Globus pallidus (tissue), 1 donor: Measurements from ENCODE around the gene STOM.
"Not testable (repeated sequence)": the region's sequence is repeated elsewhere in the genome, so short reads cannot be mapped to it uniquely, and the experiment has no call there.

ENCODE experiments used
- DNase-seq: peaks from one replicate; pipeline ENCODE4 v3.0.0-alpha.2; 2015; ENCODE audit warnings: low spot score

Gene STOM

DNA sequence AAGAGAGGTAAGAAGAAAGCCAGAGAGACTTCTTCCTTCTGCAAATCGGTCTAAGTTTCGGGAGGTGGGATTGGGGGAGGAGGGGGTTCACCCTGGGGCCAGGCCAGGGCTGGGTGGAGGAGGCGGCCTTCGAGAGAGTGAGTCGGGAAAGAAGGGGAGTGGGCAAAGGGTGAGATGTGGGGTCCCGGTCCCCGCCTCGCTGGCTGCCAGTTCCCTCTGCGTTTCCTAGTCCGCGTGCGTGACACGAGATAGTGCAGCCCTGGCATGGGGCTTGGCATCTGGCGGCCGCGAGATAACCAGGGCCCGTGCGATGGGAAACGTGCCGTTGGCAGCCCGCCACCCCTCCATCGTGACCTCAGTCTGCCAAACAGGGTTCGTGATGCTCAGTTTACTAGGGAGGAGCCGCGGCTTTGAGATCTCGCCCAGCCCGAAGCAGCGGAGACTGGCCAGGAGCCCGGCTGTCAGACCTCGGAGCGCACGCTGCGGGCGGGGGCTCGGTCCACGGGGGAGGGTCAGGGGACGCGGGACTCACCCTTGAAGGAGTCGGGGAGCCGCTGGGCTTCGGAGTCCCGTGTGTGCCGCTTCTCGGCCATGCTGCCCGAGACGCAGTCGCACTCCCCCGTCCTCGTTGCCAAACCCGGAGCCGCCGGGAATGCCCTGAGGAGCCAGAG lies at the start of gene STOM:
TSS of gene STOM (minus strand) at position 656 of the 671 bp plus-strand sequence. CDS start at position 593, 63 bp downstream.
- DNase-seq: no peak

DNA sequence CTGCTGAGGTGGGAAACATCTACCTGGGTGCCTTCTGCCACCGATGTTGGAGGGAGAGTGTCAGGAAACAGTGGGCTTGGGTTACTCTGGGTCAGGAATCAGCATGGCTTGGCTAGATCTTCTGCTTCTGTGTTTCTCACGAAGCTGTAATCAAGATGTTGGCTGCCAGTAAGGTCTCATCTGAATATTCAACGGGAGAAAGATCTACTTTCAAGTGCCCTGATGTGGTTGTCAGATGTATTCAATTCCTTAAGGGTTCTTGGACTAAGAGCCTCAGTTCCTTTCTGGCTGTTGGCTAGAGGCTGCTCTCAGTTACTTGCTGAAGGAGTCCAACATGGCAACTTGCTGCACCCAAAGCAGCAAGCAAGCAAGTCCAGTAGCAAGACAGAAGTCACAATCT lies 41.9 kb upstream of the STOM start:
- no peak for DNase-seq

- DNase-seq: no peak
Observed at GRCh38 chr9:121405899-121406298, 35.8 kb upstream of the STOM start.

- no peak for DNase-seq
Observed at GRCh38 chr9:121404906-121405305, 34.9 kb upstream of the STOM start.

DNA sequence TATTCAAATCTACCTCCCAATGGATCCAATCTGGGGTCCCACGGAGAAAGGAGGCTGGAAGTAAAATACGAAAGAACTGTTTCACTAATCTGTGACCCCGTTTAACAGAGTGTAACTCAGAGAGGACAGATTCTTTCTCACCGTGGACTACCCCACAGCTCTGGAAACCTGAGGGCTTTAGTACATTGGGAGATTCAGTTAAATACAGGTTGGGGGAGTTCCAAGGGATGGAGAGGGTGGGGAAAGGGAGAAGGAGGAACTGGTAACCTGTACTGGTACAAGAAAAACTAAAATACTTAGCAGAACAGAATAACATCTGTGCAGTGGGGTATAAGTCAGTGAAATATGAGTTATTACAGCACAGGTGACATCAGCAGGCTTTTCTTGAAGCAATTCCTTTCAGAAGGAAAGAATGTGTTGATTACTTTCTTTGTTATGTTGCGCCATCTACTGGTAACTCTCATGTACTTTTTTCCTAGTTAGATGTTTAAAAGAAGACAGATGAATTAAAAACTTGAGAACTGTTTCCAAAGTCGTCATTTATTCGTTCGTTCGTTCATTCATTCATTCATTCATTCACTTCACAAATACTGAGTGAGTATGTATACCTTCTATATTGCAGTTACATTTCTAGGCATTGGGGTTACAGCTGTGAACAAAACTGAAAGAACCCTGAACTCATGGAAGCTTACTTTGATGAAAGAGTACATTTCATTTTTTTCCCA lies 30.0 kb upstream of the STOM start:
- peak; percentile 72 for DNase-seq

GRCh38 chr9:121399126-121399882 lies 29.3 kb upstream of the STOM start:
- no peak for DNase-seq

- DNase-seq: no peak
Observed at GRCh38 chr9:121398374-121398773, 28.3 kb upstream of the STOM start.

DNA sequence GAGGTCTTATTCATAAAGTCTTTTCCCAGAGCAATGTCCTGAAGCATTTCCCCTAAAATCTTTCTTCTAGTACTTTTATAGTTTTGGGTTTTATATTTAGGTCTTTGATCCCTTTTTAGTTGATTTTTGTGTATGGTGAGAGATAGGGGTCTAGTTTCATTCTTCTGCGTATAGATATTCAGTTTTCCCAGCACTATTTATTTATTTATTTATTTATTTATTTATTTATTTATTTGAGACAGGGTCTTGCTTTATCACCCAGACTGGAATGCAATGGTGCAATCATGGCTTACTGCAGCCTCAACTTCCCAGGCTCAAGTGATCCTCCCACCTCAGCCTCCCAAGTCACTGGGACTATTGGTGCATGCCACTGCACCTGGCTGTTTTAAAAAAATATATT lies 27.2 kb upstream of the STOM start:
- DNase-seq: not testable (repeated sequence)

- DNase-seq: no peak
Observed at GRCh38 chr9:121395558-121395957, 25.5 kb upstream of the STOM start.

GRCh38 chr9:121394292-121394691 lies 24.2 kb upstream of the STOM start:
- no peak for DNase-seq

DNA sequence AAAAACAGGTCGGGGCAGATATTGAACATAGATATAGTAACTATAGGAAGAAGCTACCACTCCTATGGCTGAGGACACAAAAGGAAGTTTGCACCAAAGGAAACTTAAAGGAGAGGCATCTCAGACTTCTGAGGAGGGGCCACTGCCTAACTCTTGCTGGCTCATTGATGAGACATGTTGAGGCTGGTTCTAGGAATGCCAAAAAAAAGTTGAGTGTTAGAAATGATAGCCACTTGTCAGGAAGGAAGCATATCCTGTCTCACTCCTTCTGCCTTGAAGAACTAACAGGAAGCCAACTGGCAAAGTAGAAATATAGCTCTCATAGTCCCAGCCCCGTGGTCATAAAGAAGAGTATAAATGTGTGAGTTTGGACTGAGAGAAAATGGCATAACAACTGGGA lies 23.3 kb upstream of the STOM start:
- DNase-seq: no peak

DNA sequence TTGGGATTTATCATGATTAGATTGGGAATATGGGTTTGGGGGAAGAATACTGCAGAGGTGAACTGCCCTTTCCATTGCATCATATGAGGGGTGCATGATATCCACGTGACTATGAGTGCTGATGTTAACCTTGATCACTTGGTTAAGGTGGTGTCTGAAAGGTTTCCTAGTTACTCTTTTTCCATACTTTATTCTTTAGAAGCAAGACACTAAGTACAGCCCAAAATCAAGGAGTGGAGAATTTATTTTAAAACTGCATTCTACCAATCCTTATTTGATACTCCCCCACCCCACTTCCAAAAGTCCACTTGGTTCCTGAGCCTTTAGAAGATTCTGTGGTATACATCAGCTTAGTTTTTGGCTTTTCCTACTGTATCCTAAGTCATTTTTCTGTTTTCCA lies 20.3 kb upstream of the STOM start:
- DNase-seq: no peak

DNA sequence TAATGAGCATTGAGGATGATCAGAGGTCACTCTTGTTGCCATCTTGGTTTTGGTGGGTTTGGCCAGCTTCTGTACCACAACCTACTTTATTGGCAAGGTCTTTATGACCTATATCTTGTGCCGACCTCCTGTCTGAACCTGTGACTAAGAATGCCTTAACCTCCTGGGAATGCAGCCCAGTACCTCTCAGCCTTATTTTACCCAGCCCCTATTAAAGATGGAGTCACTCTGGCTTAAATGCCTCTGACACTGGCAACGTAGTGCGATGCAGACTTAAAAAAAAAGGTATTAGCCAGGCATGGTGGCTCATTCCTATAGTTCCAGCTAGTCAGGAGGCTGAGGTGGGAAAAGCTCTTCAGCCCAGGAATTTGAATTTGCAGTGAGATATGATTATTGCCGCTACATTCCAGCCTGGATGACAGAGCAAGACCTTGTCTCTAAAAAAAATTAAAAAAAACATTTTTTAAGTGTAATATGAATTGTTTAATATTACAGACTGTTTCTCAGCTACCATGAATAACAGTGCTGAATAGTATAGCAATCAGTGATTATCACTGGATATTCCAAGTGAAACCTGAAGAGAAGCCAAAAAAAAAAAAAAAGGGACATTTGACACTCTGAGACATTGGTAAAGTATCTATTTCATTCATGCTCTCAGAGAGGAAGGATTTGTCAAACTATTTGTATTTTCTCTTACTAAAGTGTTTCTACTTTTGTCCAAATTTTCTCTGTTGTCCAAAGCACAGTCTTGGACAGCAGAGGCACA lies 18.3 kb upstream of the STOM start:
- DNase-seq: no peak

GRCh38 chr9:121386442-121387175 lies 16.6 kb upstream of the STOM start:
- DNase-seq: no peak

DNA sequence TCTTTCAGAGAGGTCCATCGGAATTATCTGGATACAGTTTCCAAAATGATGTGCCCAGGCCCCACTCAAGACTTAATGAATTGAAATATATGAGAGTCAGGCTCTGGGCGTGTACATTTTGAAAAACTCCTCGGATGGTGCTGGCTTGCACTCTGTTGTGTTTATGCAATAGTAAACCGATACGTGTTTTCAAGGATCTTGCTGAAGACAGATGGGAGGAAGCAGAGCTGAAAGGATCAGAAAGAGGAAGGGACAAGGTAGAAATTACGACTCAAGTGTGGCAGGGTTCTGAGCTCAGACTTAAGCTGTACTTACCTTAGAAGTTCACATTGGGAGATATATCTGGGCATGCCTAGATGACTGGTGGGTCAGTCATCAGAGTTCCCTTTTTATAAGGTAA lies 13.7 kb upstream of the STOM start:
- no peak for DNase-seq

- no peak for DNase-seq
Observed at GRCh38 chr9:121380846-121381245, 10.8 kb upstream of the STOM start.

DNA sequence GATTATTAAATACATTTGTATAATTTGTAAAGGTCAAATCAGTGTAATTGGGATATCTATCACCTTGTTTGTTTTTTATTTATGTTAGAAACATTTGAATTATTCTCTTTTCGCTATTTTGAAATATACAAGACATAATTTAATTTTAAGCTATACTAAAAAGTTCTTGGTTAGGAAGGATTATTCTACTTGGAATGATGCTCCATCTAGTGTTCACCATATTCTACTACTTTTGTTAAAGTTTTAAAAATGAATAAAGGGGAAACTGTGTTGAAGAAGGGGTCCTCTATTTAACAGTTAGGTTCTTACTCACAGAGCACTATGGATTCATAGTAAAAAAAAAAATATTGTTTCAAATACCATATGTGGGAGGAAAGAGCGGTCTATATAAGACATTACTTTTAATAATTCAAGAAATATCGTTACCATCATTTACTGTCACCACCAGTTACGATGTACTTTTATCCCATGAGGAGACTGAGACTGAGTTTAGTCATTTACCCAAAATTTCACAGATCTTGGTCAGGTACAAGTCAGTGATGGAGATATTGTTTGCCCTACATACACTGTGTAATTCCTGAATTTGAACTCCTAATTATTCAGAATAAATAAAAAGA lies 6.3 kb upstream of the STOM start:
- DNase-seq: no peak

DNA sequence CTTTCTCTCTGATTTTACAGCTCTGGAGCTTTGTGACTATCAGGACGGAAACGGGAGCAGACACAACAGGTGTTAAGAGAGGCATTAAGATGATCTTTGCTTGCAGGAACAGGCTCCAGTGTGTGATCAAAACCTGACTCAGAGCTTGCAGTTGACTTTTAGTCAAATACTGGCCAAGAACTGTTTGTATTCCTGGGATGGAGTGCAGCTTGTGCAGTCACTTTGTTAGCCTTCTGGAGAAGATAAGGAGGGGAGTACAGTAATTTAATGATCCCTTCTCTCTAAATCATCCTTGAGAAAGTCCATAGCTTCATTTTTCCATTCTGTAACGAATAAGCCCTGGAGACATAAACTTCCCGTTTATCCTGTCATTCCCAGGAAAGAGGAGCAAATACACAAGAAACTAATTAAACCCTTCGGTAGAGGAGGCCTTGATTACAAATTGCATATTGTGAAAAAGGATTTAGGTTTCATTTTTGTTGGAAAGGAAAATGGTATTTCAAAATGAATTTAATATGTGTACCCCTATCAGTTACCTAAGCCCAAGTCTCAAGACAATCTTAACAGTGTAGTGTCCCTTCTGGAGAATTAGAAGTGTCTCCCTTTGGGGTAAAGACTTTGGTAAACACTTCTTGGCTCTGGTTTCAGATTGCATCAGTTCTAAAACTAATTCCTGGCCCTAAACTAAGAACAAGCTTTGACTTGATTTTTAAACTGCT lies 3.1 kb upstream of the STOM start:
- DNase-seq: no peak

DNA sequence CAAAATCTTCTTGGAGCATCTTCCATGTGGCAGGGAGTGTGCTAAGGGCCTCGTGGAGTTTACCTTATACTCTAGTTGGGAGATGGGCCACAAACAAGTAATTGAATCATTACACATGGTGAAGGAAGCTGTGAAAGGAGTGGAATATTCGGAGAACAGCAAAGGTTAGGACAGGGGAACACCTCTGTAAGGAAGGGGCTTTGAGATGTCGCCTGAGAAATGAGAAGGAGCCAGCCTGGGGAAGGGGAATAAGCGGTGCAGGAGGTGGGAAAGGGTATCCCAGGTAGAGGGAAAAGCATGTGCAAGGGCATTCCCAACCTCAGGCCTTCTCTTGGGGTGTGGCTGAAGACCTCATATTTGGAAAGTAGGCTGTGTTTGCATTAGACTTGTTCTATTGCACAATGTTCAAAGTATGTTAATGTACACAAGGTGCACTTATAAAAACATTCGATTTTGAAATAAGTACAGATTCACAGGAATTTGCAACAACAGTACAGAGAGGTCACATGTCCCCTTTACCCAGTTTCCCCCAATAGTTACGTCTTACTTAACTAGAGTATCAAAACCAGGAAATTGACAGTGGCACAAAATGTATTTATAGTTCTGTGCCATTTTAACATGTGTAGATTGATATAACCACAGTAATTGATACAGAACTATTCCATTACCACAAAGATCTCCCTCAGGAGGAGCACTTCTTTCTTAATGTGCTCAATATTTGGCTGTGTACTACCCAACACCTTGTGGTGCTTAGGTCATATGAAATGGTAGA lies 2.4 kb upstream of the STOM start:
- no peak for DNase-seq
